Right renal cortex interstitium (tissue), 3 donors: ENCODE results near the gene SPON1. TPM values are rescaled to one million over a fixed set of nuclear protein-coding genes. Genes with fewer than 3 reads are reported as not detected.
A peak's percentile ranks its signal among the peaks of the same experiment; 100 is the strongest.
"Not testable (repeated sequence)": the region's sequence is repeated elsewhere in the genome, so short reads cannot be mapped to it uniquely, and the experiment has no call there.

Experiments used
- DNase-seq, 3 donors: peaks; one replicate each; pipeline ENCODE4 v3.0.0-alpha.2; 2013; ENCODE audit warnings: low read depth in 3 of 3, low spot score in 2 of 3
- polyA plus RNA-seq, 3 donors: library from polyadenylated mRNA; unstranded; fragments of 120-200 nt; gene quantifications; one replicate each; pipeline ENCODE4 v1.2.1, GENCODE V29; 2013; ENCODE audit not compliant: insufficient read length in 3 of 3

The SPON1 gene
- polyA plus RNA-seq, 3 donors: 79.1 to 88.0 (median 79.4) TPM

GRCh38 chr11:14259878-14260277, 297.4 kb downstream of the SPON1 start:
- DNase-seq: no peak

- no peak for DNase-seq
These were observed 298.5 kb downstream of the SPON1 start for GRCh38 chr11:14261066-14261465.

- DNase-seq: no peak
These were observed 299.8 kb downstream of the SPON1 start for GRCh38 chr11:14262271-14262846.

GRCh38 chr11:14264966-14265365, 302.4 kb downstream of the SPON1 start:
- DNase-seq: no peak

GRCh38 chr11:14266622-14267021, 304.1 kb downstream of the SPON1 start:
- DNase-seq: no peak

GRCh38 chr11:14267861-14268635, 305.5 kb downstream of the SPON1 start:
- DNase-seq: no peak

- no peak for DNase-seq
These were observed 307.4 kb downstream of the SPON1 start for GRCh38 chr11:14269692-14270573.

GRCh38 chr11:14270690-14271542, 308.4 kb downstream of the SPON1 start:
- no peak for DNase-seq

GRCh38 chr11:14273895-14274294, 311.4 kb downstream of the SPON1 start:
- DNase-seq: no peak

GRCh38 chr11:14275076-14275475, 312.6 kb downstream of the SPON1 start:
- DNase-seq: no peak

GRCh38 chr11:14278869-14279268, 316.3 kb downstream of the SPON1 start:
- not testable (repeated sequence) for DNase-seq

- DNase-seq: no peak
These were observed 325.8 kb downstream of the SPON1 start for GRCh38 chr11:14288189-14288935.

- DNase-seq: no peak
These were observed 327.9 kb downstream of the SPON1 start for GRCh38 chr11:14290422-14290821.

- no peak for DNase-seq
These were observed 337.4 kb downstream of the SPON1 start for GRCh38 chr11:14299921-14300320.

GRCh38 chr11:14300661-14301304, 338.3 kb downstream of the SPON1 start:
- DNase-seq: peak in 2 of 3 donors; percentile 25 to 27

- DNase-seq: no peak
These were observed 342.1 kb downstream of the SPON1 start for GRCh38 chr11:14304601-14305000.

GRCh38 chr11:14305649-14306048, 343.1 kb downstream of the SPON1 start:
- DNase-seq: no peak

- DNase-seq: no peak
These were observed 344.0 kb downstream of the SPON1 start for GRCh38 chr11:14306481-14306880.
